ENCODE measurements around the gene NDUFA11. TPM values are rescaled to one million over a fixed set of nuclear protein-coding genes. Genes with fewer than 3 reads are reported as not detected.

NDUFA11 gene
- total and polyA plus RNA-seq, 5 donors from 2014 or later = 120 to 499 (median 444) TPM

GRCh38 chr19:5936292-5936592 lies 32.7 kb upstream of the NDUFA11 start:
- ATAC-seq (ENCODE audit: low read depth in 2 of 2) (no peak), DNase-seq (no peak)
- Histone ChIP-seq H3K27ac (ENCODE audit: insufficient read depth, low read length, poor library complexity, severe bottlenecking) (no peak overlapping the region), H3K9me3 (ENCODE audit: control insufficient read depth in 2 of 2, low read length in 2 of 2) (no peaks in the 10 kb centered on the region), H3K4me1 (ENCODE audit: control insufficient read depth, insufficient read depth, low read length, poor library complexity, severe bottlenecking) (no peaks in the 10 kb centered on the region), H3K36me3 (ENCODE audit: control insufficient read depth, insufficient read depth, low read length) (peaks cover 75% of the 10 kb centered on the region), H3K4me3 (ENCODE audit: low read depth, low read length) (no peak overlapping the region), H3K27me3 (ENCODE audit: control insufficient read depth, insufficient read depth, low read length) (no peaks in the 10 kb centered on the region)
- Mint-ChIP-seq H3K27ac (no peak overlapping the region), H3K9me3 (no peaks in the 10 kb centered on the region), H3K36me3 (peaks cover 14% of the 10 kb centered on the region), H3K4me1 (peaks cover 0 to 12% (median 2%) of the 10 kb centered on the region in 4 donors), H3K4me3 (no peak overlapping the region), H3K27me3 (no peaks in the 10 kb centered on the region)

GRCh38 chr19:5935473-5936291 lies 32.1 kb upstream of the NDUFA11 start:
- no peaks in the 10 kb centered on the region for H3K27me3 Mint-ChIP-seq
- peaks cover 14% of the 10 kb centered on the region for H3K36me3 Mint-ChIP-seq
- no peaks in the 10 kb centered on the region for H3K9me3 Mint-ChIP-seq
- H3K27ac ChIP-seq (ENCODE audit: insufficient read depth, low read length, poor library complexity, severe bottlenecking) = no peak overlapping the region
- no peaks in the 10 kb centered on the region for H3K9me3 ChIP-seq (ENCODE audit: control insufficient read depth in 2 of 2, low read length in 2 of 2)
- H3K4me3 Mint-ChIP-seq = no peak overlapping the region
- H3K36me3 ChIP-seq (ENCODE audit: control insufficient read depth, insufficient read depth, low read length) = peaks cover 75% of the 10 kb centered on the region
- no peak for DNase-seq
- no peak overlapping the region for H3K4me3 ChIP-seq (ENCODE audit: low read depth, low read length)
- ATAC-seq (ENCODE audit: low read depth in 2 of 2) = no peak
- no peak overlapping the region for H3K27ac Mint-ChIP-seq
- H3K4me1 Mint-ChIP-seq = peaks cover 0 to 11% (median 2%) of the 10 kb centered on the region in 4 donors
- H3K4me1 ChIP-seq (ENCODE audit: control insufficient read depth, insufficient read depth, low read length, poor library complexity, severe bottlenecking) = no peaks in the 10 kb centered on the region
- H3K27me3 ChIP-seq (ENCODE audit: control insufficient read depth, insufficient read depth, low read length) = no peaks in the 10 kb centered on the region

- no peak overlapping the region for H3K4me3 Mint-ChIP-seq
- Histone ChIP-seq H3K4me3 (ENCODE audit: low read depth, low read length) (no peak overlapping the region), H3K9me3 (ENCODE audit: control insufficient read depth in 2 of 2, low read length in 2 of 2) (no peaks in the 10 kb centered on the region), H3K36me3 (ENCODE audit: control insufficient read depth, insufficient read depth, low read length) (peaks cover 75% of the 10 kb centered on the region), H3K4me1 (ENCODE audit: control insufficient read depth, insufficient read depth, low read length, poor library complexity, severe bottlenecking) (no peaks in the 10 kb centered on the region), H3K27me3 (ENCODE audit: control insufficient read depth, insufficient read depth, low read length) (no peaks in the 10 kb centered on the region), H3K27ac (ENCODE audit: insufficient read depth, low read length, poor library complexity, severe bottlenecking) (no peak overlapping the region)
- H3K36me3 Mint-ChIP-seq = peaks cover 10% of the 10 kb centered on the region
- H3K27me3 Mint-ChIP-seq = no peaks in the 10 kb centered on the region
- H3K27ac Mint-ChIP-seq = peak overlapping the region in 2 of 3 donors; percentile 26 to 40
- no peak for DNase-seq
- peaks cover 0 to 11% (median 2%) of the 10 kb centered on the region in 4 donors for H3K4me1 Mint-ChIP-seq
- ATAC-seq (ENCODE audit: low read depth in 2 of 2) = no peak
- no peaks in the 10 kb centered on the region for H3K9me3 Mint-ChIP-seq
Observed at GRCh38 chr19:5934774-5935472, 31.3 kb upstream of the NDUFA11 start.

GRCh38 chr19:5934069-5934401 lies 30.4 kb upstream of the NDUFA11 start:
- no peaks in the 10 kb centered on the region for H3K4me1 ChIP-seq (ENCODE audit: control insufficient read depth, insufficient read depth, low read length, poor library complexity, severe bottlenecking)
- Mint-ChIP-seq H3K36me3 (peaks cover 14% of the 10 kb centered on the region), H3K9me3 (no peaks in the 10 kb centered on the region), H3K27me3 (no peaks in the 10 kb centered on the region), H3K4me3 (no peak overlapping the region), H3K27ac (peak overlapping the region in 1 of 3 donors; percentile 26), H3K4me1 (peaks cover 0 to 7% (median 2%) of the 10 kb centered on the region in 4 donors)
- peaks cover 78% of the 10 kb centered on the region for H3K36me3 ChIP-seq (ENCODE audit: control insufficient read depth, insufficient read depth, low read length)
- DNase-seq = no peak
- H3K9me3 ChIP-seq (ENCODE audit: control insufficient read depth in 2 of 2, low read length in 2 of 2) = no peaks in the 10 kb centered on the region
- H3K27ac ChIP-seq (ENCODE audit: insufficient read depth, low read length, poor library complexity, severe bottlenecking) = no peak overlapping the region
- H3K4me3 ChIP-seq (ENCODE audit: low read depth, low read length) = no peak overlapping the region
- no peak for ATAC-seq (ENCODE audit: low read depth in 2 of 2)
- H3K27me3 ChIP-seq (ENCODE audit: control insufficient read depth, insufficient read depth, low read length) = no peaks in the 10 kb centered on the region

- no peaks in the 10 kb centered on the region for H3K9me3 ChIP-seq (ENCODE audit: control insufficient read depth in 2 of 2, low read length in 2 of 2)
- no peaks in the 10 kb centered on the region for H3K27me3 ChIP-seq (ENCODE audit: control insufficient read depth, insufficient read depth, low read length)
- peaks cover 83% of the 10 kb centered on the region for H3K36me3 ChIP-seq (ENCODE audit: control insufficient read depth, insufficient read depth, low read length)
- Mint-ChIP-seq H3K9me3 (no peaks in the 10 kb centered on the region), H3K36me3 (peaks cover 19% of the 10 kb centered on the region), H3K4me3 (no peak overlapping the region), H3K27ac (no peak overlapping the region), H3K4me1 (peaks cover 0 to 7% (median 2%) of the 10 kb centered on the region in 4 donors), H3K27me3 (no peaks in the 10 kb centered on the region)
- no peak overlapping the region for H3K4me3 ChIP-seq (ENCODE audit: low read depth, low read length)
- ATAC-seq (ENCODE audit: low read depth in 2 of 2) (no peak), DNase-seq (no peak)
- no peaks in the 10 kb centered on the region for H3K4me1 ChIP-seq (ENCODE audit: control insufficient read depth, insufficient read depth, low read length, poor library complexity, severe bottlenecking)
- H3K27ac ChIP-seq (ENCODE audit: insufficient read depth, low read length, poor library complexity, severe bottlenecking) = no peak overlapping the region
Observed at GRCh38 chr19:5933391-5934068, 29.9 kb upstream of the NDUFA11 start.

- H3K36me3 Mint-ChIP-seq = peaks cover 27% of the 10 kb centered on the region
- no peaks in the 10 kb centered on the region for H3K4me1 ChIP-seq (ENCODE audit: control insufficient read depth, insufficient read depth, low read length, poor library complexity, severe bottlenecking)
- no peak overlapping the region for H3K4me3 Mint-ChIP-seq
- no peak overlapping the region for H3K27ac ChIP-seq (ENCODE audit: insufficient read depth, low read length, poor library complexity, severe bottlenecking)
- H3K9me3 Mint-ChIP-seq = peaks cover 0 to 1% (median 0%) of the 10 kb centered on the region in 7 donors
- no peak overlapping the region for H3K27ac Mint-ChIP-seq
- peaks cover 0 to 7% (median 2%) of the 10 kb centered on the region in 4 donors for H3K4me1 Mint-ChIP-seq
- no peaks in the 10 kb centered on the region for H3K27me3 Mint-ChIP-seq
- H3K4me3 ChIP-seq (ENCODE audit: low read depth, low read length) = no peak overlapping the region
- H3K27me3 ChIP-seq (ENCODE audit: control insufficient read depth, insufficient read depth, low read length) = no peaks in the 10 kb centered on the region
- H3K9me3 ChIP-seq (ENCODE audit: control insufficient read depth in 2 of 2, low read length in 2 of 2) = no peaks in the 10 kb centered on the region
- DNase-seq (no peak), ATAC-seq (ENCODE audit: low read depth in 2 of 2) (no peak)
- H3K36me3 ChIP-seq (ENCODE audit: control insufficient read depth, insufficient read depth, low read length) = peaks cover 87% of the 10 kb centered on the region
Observed at GRCh38 chr19:5932609-5933262, 29.1 kb upstream of the NDUFA11 start.

GRCh38 chr19:5932146-5932545 lies 28.6 kb upstream of the NDUFA11 start:
- Mint-ChIP-seq H3K27ac (no peak overlapping the region), H3K27me3 (no peaks in the 10 kb centered on the region), H3K36me3 (peaks cover 23% of the 10 kb centered on the region), H3K9me3 (peaks cover 0 to 1% (median 0%) of the 10 kb centered on the region in 7 donors), H3K4me1 (peaks cover 0 to 5% (median 1%) of the 10 kb centered on the region in 4 donors), H3K4me3 (no peak overlapping the region)
- DNase-seq = no peak
- no peak overlapping the region for H3K4me3 ChIP-seq (ENCODE audit: low read depth, low read length)
- no peaks in the 10 kb centered on the region for H3K9me3 ChIP-seq (ENCODE audit: control insufficient read depth in 2 of 2, low read length in 2 of 2)
- ATAC-seq (ENCODE audit: low read depth in 2 of 2) = no peak
- H3K4me1 ChIP-seq (ENCODE audit: control insufficient read depth, insufficient read depth, low read length, poor library complexity, severe bottlenecking) = no peaks in the 10 kb centered on the region
- H3K27me3 ChIP-seq (ENCODE audit: control insufficient read depth, insufficient read depth, low read length) = no peaks in the 10 kb centered on the region
- H3K36me3 ChIP-seq (ENCODE audit: control insufficient read depth, insufficient read depth, low read length) = peaks cover 87% of the 10 kb centered on the region
- no peak overlapping the region for H3K27ac ChIP-seq (ENCODE audit: insufficient read depth, low read length, poor library complexity, severe bottlenecking)
